Gastroesophageal sphincter (tissue), 3 donors: ENCODE results near the gene SELENOO.

Experiments
- CTCF ChIP-seq, 4 experiments: fragments of 200-600 bp in 2 of 4; fragments of 450-650 bp in 2 of 4; sonication (generic) in 1 of 4; IDR thresholded peaks; one replicate each; pipeline ENCODE4 v1.5.1; 2017 to 2019; ENCODE audit warnings: antibody characterized with exemption in 4 of 4, mild to moderate bottlenecking in 2 of 4, moderate library complexity in 2 of 4
- EP300 ChIP-seq: sonication (generic); formaldehyde crosslinking; IDR thresholded peaks from one replicate; pipeline ENCODE4 v1.6.1; 2017; ENCODE audit warnings: antibody characterized with exemption, mild to moderate bottlenecking
- POLR2A ChIP-seq, 2 donors: fragments of 450-650 bp; IDR thresholded peaks; one replicate each; pipeline ENCODE4 v1.6.1; 2017; ENCODE audit warnings: antibody characterized with exemption in 2 of 2, mild to moderate bottlenecking in 2 of 2, moderate library complexity in 1 of 2
- POLR2AphosphoS5 ChIP-seq: sonication (generic); formaldehyde crosslinking; IDR thresholded peaks from one replicate; pipeline ENCODE4 v1.6.1; 2017; ENCODE audit warnings: antibody characterized with exemption

DNA sequence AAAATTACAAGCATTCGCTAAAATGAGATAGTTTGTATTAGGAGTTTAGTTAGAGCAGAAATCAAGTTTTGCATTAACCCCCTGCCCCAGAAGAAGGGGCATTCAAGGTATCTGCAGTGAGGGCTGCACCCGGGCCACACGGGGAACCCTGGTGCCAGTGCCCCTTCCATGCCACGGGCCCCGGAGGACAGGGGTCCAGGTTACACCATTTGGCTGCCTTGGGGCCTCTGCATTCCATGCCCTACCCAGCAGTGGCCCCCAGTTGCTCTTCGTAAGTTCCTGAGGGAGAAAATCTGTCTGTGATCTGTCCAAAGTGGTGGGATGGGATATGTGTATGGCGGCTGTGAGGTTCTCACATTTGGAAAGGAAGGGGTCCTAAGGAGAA, 47.1 kb upstream of the SELENOO start:
- TF ChIP-seq EP300 (no peak), POLR2AphosphoS5 (no peak), CTCF (IDR thresholded peaks at IDR 0.05) (no peak), POLR2A (IDR thresholded peaks at IDR 0.05) (no peak)
